HG03196 (cell line): ENCODE data around the gene DCDC2C.

Experiments used
- ATAC-seq: cut with Tn5 transposase; IDR thresholded peaks from one replicate; pipeline ENCODE4 v1.9.1; 2021; ENCODE audit not compliant: unreplicated experiment

DCDC2C gene

DNA sequence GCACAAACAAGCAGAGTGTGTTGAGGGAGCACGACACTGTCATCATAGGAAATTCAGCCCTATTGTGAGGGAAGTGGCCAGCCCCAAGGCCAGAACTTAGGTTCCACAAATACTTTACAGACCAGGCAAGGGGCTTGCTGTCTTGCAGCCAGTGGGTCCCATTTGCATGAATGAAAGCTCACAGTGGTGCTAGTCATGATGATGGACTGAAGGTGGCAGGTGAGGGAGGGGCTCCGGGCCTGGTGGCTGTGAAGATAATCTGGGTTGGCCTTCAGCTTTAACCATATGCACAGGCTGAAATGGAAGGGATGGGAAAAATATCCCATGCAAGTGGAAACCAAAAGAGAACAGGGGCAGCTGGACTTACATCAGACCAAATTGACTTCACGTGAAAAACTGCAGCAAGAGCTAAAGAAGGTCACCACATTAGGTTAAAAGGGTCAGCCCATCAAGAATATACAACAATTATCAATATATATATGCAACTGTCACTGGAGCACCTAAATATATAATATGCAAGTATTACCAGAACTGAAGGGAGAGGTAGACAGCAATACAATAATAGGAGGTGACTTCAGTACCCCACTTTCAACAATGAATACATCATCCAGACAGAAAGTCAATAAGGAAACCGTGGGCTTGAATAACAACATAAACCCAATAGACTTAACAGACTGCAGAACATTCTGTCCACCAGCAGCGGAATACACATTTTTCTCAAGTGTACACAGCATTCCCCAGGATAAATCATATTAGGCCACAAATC lies 39.6 kb downstream of the DCDC2C start:
- ATAC-seq: no peak

DNA sequence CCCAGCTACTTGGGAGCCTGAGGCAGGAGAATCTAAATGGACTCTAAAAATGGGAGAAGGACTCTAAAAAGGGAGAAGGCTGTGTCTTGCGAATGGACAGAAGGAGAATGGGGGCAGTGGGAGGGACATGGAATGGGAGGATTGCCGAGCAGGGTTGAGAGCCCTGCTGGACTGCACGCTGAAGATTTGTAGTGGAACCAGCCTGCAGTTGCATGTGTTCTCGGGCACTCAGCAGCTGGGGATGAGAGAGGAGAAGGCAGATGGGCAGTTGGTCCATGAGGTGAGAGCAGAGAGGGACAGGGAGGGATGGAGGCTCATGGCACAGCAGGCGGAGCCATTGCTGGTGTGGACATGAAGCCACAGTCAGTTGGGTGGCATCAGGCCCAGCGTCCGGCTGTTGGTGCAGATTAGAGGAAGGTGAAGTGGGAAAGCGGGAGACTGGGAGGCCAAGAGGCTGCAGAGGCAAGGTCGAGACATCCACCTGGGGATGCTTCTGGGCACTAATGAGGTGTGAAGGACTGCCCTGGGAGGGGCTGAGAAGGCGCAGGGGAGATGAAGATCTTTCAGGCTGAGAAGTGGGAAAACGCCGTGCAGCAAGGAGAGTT lies 40.7 kb downstream of the DCDC2C start:
- ATAC-seq: no peak

DNA sequence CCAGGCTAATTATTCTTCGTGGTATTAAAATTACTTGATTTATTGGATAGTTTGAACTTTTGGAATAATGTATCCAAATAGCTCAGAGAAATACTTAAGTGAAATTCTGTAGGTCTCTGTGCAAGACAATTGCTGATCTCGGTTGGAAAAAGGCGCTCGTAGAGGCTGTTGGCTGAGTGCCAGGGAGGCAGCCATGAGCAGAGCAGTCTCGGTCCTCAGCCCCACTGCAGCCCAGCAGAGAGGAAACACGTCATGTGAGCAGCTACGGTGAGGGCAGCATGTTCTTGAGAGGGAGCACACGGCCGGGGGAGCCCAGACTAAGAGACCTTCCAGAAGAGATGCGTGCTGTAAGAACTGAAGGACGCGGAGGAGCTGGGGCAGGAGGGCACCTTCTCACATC lies 42.5 kb downstream of the DCDC2C start:
- ATAC-seq: no peak

DNA sequence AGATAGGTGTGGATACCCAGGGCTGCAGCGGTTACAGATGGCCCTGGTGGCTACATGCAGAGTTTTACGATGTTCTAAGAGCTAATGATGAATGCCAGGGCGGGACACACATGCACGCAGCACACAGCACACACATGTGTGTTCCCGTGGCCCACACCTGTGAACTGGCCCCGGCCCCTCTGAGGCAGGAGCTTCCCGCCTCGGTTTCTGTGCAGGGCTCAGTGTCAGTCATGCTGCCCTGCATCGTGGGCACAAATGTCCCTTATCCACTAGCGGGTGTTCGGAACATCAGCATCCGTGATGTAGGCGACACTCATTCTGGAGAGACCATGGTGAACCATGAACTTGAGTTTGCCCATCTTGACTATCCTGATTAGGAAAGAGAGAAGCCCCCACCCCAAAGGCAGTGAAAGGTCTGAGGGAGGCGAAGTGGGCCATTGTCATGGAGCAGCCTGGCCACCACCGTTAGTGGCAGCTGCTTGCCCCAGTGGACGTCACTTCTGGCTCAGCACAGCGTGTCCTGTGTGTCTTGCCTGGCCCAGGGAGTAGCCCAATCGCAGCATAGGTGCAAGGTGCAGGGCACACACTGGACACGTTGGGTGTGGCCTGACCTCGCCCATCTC lies 43.8 kb downstream of the DCDC2C start:
- no peak for ATAC-seq

DNA sequence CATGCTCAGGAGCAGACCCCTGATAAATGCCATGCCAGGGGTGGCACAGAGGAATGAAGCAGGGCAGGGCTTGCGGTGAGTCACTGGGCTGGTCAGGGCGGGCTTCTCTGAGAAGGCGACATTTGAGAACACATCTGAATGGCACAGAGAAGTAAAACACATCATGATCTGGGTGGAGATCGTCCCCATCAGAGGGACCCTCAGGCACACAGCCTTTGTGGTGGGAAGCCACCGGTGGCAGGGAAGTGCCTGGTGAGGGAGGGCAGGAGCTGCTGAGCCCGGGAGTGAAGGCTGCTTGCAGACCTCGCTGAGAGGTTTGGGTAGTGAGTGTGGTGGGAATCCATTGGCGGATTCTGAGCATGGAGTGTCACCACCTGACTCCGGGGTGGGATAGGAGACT lies 44.5 kb downstream of the DCDC2C start:
- no peak for ATAC-seq

DNA sequence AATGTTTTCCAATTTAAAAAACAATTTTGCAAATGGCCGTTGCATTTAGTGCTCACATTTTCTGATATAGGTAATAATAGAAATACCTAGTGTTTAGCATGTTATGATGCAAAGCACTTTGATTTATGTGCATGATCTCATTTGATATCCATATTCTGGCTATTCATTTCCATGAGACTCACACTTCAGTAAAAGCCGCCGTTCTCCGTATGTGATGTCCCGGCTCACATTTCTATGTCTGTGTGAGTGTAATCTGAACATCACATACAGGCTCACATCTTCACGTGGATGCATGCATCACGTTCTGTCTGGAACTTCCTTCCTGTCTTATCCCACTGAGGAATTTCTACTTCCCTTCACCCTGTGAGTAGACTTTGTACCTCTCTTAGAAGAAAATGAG lies 45.8 kb downstream of the DCDC2C start:
- no peak for ATAC-seq

DNA sequence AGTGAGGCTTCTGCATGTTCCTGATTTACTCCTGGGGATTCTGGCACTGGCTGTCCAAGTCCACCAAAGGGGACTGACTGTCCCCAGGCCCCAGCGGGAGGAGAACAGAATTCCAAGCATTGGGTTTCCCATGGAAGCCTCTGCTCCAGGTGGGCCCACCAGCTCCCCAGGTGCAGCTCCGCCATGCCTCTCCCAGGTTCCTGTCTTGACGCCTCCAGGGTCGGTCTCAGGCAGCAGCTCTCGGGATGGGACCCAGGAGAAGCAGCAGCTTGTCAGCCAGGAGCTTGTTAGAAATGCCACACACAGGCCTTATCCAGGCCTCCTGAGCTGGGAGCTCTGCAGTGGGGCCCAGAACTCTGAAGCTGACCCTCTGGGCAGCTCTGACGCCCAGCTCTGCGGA lies 47.9 kb downstream of the DCDC2C start:
- ATAC-seq: no peak

DNA sequence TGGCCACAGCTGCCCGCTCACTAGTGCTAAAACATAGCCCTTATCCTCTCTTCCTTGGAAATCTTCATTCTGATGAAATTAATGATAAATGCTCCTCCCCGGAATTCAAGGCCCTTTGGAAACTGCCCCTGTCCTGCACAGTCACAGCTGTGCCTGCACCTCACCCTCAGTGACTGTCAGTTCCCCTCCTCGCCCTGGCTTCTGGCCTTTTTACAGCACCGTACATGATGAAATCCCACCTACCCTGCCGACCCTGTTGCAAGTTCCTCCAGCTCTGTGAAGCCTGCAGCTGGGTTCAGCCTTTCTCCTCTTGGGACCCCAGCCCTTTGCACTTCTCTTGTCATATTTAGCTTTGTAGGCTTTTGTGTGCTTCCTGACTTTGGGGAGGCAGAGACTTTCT lies 48.4 kb downstream of the DCDC2C start:
- ATAC-seq: no peak

DNA sequence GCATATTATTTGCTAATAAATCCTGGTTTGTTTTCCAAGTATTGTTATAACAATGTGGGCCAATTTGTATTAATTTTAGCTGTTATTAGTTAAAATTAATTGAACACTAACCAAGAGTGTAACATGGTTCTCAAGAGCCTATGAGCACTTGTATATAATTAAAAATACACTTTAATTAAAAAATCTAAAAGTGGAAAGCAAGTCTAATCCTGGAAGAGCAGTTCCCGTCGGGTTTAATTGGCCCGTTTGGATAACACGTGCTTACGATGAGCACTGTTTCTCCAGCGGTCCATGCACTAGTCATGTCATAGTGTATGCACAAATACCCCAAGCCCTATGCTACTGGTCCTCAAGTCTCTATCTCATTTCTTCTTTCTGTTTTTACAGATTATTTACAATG lies 49.0 kb downstream of the DCDC2C start:
- ATAC-seq: no peak

DNA sequence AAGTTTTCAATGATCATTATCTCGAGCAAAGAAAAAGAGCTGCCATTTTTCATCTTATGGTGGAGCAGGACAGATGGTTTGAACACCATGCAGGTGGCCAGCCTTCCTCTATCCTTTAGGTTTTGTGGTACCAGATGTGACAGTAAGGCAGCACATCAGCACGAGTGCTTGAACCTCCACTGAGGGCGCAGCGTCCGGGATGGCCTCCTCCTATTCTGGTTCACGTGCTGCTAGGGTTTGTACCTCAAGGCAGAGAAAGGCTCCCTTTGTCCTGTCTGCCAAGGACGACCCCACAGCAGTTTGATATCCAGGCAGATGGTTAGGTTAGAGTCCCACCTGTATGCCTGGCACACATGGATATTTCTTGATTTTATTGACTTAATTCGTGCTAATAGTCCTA lies 50.2 kb downstream of the DCDC2C start:
- no peak for ATAC-seq

DNA sequence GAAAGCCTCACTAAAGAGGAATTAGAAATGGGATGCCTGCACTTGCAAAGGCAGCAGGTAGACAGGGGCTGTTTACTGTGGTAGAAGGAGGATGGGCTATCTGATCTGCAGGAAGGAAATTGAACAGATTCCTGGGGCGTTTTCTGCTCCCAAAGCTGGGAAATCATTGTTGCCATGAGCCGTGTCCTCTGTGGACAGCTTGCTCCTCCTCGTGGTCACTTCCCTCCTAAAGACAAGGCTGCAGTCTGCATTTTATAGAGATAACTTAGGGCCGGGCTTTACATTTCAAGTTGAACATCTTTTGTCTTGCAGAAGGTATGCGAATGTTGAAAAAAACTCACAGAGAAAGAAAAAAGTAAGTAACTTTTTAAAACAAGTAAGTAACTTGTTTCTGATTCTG lies 50.9 kb downstream of the DCDC2C start:
- ATAC-seq: no peak

DNA sequence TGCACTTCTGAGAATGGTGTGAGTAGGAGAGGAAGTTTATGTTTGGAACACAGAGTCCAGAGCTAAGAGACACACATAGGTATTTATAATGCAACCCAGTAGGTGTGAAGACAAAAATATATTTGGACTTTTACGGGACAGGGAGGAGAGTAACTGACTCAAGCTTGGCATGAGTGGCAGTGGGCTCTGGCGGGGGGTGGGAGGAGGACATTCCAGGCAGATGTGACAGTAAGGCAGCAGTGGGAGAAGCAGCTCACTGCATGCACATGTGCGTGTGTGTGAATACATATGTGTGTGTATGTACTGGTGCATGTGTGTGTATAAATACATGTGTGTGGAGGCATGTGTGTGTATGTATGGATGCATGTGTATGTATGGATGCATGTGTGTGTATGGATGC lies 51.4 kb downstream of the DCDC2C start:
- ATAC-seq: no peak

DNA sequence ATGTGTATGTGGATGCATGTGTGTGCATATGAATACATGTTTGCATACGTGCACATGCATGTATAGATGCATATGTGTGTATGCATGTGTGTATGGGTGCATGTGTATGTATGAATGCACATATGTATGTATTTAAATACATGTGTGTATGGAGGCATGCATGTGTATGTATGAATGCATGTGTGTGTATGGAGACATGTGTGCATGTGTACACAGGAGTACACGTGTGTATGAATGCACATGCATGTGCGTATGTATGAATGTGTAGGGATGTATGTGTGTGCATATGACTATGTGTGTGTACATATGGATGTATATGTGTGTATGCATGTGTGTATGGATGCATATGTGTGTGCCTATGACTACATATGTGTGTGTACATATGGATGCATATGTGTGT lies 51.9 kb downstream of the DCDC2C start:
- ATAC-seq: no peak

DNA sequence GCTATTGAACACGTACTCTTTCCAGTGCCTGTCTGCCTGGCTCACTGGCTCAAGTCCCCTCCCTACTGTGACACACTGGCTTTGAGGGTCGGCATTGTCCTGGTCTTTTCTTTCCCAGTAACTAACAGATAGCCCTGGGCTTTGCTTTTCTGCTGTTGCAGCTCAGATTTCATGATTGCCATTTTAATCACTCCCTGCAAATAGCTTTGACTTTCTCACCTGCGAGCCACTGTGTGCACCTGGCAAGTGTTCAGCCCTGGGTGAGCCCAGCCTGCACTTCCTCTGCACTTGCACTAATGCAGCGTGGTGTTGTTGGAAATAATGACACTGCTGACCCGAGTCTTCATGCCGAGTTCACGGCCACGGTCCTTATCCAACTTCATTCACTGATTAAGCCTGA lies 52.9 kb downstream of the DCDC2C start:
- ATAC-seq: no peak

DNA sequence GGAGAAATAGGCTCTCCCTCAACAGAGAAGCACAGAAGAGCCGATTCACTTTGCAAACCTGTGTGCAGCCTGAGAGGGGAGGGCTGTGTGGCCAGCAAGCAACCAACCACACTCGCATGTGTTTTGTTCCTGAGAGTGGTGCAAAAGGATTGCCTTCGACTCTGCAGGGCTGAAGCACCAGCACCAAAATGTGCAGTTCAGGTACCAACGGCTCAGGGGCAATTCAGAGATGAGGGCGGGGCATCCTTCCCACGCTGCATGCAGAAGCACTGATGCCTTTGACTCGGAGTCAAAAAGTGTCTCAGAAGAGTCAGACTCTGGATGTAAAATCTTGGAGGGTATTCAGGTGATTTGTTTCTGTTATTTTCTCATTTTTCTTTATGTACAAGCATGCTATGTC lies 55.5 kb downstream of the DCDC2C start:
- no peak for ATAC-seq

DNA sequence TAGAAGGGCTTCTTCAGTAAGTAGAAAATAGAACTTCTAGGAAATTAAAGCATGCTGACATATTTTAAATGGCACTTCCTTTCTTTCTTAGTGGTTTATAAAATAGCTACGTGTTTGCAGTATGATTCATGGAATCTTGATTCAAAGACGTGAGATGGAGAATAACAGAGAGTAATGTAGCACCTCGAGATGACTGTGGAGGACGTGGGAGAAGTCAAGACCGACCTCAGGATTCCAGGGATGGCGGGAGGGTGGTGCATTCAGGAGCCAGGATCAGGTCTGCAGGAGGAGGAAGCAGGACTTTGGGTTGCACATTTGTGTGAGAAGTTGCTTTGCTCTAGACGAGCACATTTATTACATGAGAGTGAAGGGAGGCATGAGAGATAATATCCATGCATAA lies 56.0 kb downstream of the DCDC2C start:
- ATAC-seq: no peak

DNA sequence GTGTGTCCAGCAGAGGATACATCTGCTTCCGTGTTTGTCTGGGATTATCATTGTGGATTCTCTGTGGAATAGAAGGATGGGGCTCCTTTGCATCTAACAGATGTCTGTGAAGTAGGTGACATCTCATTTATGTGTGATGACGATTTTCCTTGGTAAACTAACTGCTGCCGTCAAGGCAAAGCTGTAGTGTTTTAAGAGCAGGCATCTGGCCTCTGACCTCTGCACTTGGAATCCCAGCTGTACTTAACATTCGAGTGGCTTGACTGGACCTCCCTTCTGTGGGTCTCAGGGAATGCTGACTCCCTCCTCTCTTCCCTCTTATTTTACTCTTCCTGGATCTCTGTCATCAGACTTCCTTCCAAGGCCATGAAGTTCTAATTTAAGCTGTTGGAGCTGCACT lies 56.4 kb downstream of the DCDC2C start:
- ATAC-seq: no peak

DNA sequence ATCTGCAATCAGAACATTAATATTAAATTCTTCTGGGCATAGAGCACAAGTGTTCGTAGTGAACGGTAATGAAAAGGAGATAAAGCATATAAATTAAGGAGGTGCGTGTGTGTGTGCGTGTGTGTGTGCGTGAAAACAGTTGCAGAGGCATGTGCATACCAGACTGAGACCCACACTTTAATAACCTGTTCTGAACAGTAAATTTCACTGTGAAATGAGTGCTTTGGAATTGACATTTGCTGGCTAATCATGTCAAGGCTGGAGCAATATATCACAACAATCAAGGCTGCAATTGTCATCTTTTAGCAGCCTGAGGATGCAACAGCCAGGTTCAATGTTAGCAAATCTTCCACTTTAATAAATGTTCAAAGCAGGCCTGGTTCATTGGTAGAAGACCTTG lies 57.9 kb downstream of the DCDC2C start:
- ATAC-seq: no peak

DNA sequence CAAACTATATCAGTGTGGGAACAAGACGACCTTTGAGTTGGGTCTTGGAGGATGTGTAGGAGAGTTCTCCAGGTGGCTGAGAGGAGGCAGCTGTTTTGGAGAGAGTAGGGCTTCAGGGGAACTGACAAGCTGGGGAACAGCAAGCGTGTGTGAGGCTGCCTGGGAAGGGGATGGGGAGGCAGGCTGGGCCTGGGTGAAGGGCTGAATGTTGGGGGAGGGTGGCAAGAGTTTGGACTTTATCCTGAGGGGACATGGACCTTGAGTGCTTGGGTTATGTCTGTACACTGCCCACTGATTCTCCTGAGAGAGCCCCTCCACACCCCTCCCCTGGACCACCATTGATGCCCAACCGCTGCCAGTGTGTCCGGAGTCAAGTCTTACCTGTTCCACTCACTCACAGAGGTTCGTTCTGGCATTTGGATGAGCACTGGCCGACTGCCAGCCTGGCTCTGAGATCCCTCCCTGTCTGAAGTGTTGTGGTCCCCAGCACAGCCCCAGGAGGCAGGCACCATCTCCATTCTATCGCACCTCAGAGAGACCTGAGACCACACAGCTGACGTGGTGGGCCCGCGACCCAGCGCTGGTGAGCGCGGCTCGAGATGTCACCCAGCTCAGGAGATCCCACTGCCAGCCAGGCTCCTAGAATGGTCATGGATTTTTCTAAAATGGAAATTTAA lies 59.5 kb downstream of the DCDC2C start:
- ATAC-seq: no peak

DNA sequence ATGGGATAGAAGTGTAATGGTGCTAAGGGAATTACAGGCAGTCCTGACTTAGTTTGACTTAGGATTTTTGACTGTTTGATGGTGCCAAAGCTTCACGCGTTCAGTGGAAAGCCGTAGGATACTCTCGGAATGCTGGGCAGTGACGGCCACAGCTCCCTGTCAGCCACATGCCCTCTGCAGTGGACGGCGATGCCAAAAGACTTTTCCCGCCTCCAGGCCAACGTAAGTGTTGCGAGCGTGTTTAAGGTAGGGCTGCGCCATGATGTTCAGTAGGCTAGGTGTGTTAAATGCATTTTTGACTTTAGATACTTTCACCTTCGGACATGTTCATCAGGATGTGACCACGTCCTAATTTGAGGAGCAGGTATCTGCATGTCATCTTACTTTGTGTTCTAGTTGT lies 63.4 kb downstream of the DCDC2C start:
- ATAC-seq: no peak

DNA sequence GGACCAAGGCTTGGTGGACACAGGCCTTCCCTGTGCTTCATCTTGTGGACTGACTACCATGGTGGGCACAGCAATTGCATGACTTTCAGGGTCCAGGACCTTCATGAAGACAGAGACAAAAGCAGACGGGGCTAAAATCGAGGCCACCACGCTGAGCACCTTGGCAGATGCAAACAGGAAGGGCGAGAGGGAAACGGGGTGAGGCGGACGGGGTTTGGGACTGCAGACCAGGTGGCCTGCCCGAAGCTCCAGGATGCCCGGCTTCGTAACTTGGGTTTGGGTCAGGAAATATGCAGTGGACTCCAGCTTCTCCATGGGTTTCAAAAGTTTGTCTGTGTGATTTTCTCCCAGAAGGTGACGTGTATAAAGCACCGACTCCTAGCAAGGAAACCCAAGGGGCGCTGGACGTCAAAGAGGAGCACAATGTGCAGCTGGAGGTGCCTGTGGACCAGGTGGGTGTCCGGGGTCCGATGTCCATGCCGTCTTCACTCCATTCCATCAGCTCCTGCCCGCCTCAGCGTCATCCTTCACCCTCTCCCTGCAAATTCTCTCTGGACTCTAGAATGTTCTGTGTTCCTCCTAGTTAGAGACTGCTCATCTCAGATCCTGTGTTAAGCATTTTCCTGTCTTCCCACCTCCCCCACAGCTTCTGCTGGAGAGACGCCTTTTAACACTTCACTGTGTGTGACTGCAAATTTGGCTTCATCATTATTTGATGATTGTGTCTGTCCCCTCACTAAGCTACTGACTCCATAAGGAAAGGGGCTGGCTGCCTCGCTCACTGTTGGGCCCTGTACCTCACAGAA lies 65.8 kb downstream of the DCDC2C start:
- no peak for ATAC-seq
